ENCODE measurements around the gene SPIRE1. TPM values are rescaled to one million over a fixed set of nuclear protein-coding genes. Genes with fewer than 3 reads are reported as not detected.

Gene SPIRE1
- total and polyA plus RNA-seq, 2 of the 4 experiments (the other 2 are of a cell fraction), result 11.6 to 31.4 TPM

- no peak overlapping the region for H3K27ac ChIP-seq (ENCODE audit: insufficient read depth, low read length)
- H3K56ac ChIP-seq (ENCODE audit: extremely low read depth, insufficient read depth, low read length), result 0 out of 2 replicates have a peak overlapping the region, but pooled peaks have one; percentile 11
- no peak overlapping the region for H4K91ac ChIP-seq (ENCODE audit: insufficient read depth, low read depth, low read length)
- H2BK15ac ChIP-seq (ENCODE audit: low read depth, low read length), result no peak overlapping the region
- ChIA-PET CTCF (no interaction called here), POLR2A (ENCODE audit: unreplicated experiment) (no interaction called here)
- peaks cover 8 to 20% of the 10 kb centered on the region in 2 experiments; a peak in 3 of 4 replicates for H3K79me1 ChIP-seq (ENCODE audit: low read depth in 1 of 2, low read length in 2 of 2)
- 0 out of 2 replicates have a peak, but pooled peaks cover 3% of the 10 kb centered on the region for H4K20me1 ChIP-seq (ENCODE audit: insufficient read depth, low read length)
- no peak overlapping the region for H2BK5ac ChIP-seq (ENCODE audit: low read depth, low read length, poor library complexity, severe bottlenecking)
- H2AFZ ChIP-seq (replicated peaks; ENCODE audit: low read length, poor library complexity), result no peak overlapping the region
- H2AK9ac ChIP-seq (replicated peaks; ENCODE audit: low read depth, low read length, poor library complexity), result no peak overlapping the region
- no peak overlapping the region for H3K23ac ChIP-seq (ENCODE audit: low read depth, low read length)
- intact Hi-C loops (cut with micrococcal nuclease), result no loop called here
- no peak overlapping the region for H3K14ac ChIP-seq (replicated peaks; ENCODE audit: low read depth, low read length)
- ATAC-seq (ENCODE audit: low read depth) (no peak), DNase-seq (no peak)
- H2BK120ac ChIP-seq (ENCODE audit: low read depth, low read length), result no peak overlapping the region
- no peaks in the 10 kb centered on the region for H3K9me1 ChIP-seq (ENCODE audit: insufficient read depth, low read length)
- peaks cover 3% of the 10 kb centered on the region for H3K4me1 ChIP-seq (ENCODE audit: control insufficient read depth, insufficient read depth, low read length)
- H3K36me3 ChIP-seq (ENCODE audit: control insufficient read depth, insufficient read depth, low read length), result no peaks in the 10 kb centered on the region; the same call in 1 of the 2 replicates
- no peak for TF ChIP-seq USF2 (IDR thresholded peaks at IDR 0.05; ENCODE audit: low read depth, low read length)
- no peak for TF ChIP-seq POLR2A (IDR thresholded peaks at IDR 0.05; ENCODE audit: low read depth, low read length)
- TF ChIP-seq ELK1 (IDR thresholded peaks at IDR 0.05; ENCODE audit: borderline replicate concordance, low read depth, low read length), result no peak
- TF ChIP-seq RFX5 (IDR thresholded peaks at IDR 0.05; ENCODE audit: low read depth, low read length), result no peak
- no peak for TF ChIP-seq MAZ (IDR thresholded peaks at IDR 0.05; ENCODE audit: borderline replicate concordance, low read depth, low read length)
- peak; percentile 63 for TF ChIP-seq CEBPB (IDR thresholded peaks at IDR 0.05; ENCODE audit: low read depth, low read length)
- H2BK20ac ChIP-seq (ENCODE audit: low read depth, low read length), result no peak overlapping the region
- H3K4me2 ChIP-seq (ENCODE audit: low read depth, low read length), result no peak overlapping the region
- BruUV-seq (replicated peaks), result no TSS peak
- no peak overlapping the region for H2AK5ac ChIP-seq (ENCODE audit: low read depth, low read length)
- no peak overlapping the region for H4K8ac ChIP-seq (ENCODE audit: low read depth in 2 of 2, low read length in 2 of 2)
- H3K9me3 ChIP-seq (ENCODE audit: control insufficient read depth, insufficient read depth, low read length), result no peaks in the 10 kb centered on the region
- in situ Hi-C loops (cut with MboI; ENCODE audit: low sequenced_read_pairs), result no loop called here
- no peak overlapping the region for H3K9ac ChIP-seq (ENCODE audit: low read depth, low read length)
- H3K4ac ChIP-seq (ENCODE audit: low read depth, low read length), result peak overlapping the region; percentile 43; the same call in 1 of the 2 replicates
- H3K18ac ChIP-seq (ENCODE audit: low read depth, low read length), result no peak overlapping the region
- H4K5ac ChIP-seq (ENCODE audit: low read depth, low read length), result no peak overlapping the region
- dilution Hi-C loops (cut with HindIII; ENCODE audit: low sequenced_read_pairs, unreplicated experiment), result no loop called here
- H3K27me3 ChIP-seq (ENCODE audit: control insufficient read depth, insufficient read depth, low read length), result no peaks in the 10 kb centered on the region
- WGBS, 2 experiments (ENCODE audit: extremely low coverage in 2 of 2, insufficient read length in 1 of 2), result no CpG with 5 or more reads among the region's 4 CpGs
- H3K4me3 ChIP-seq (ENCODE audit: insufficient read depth, low read depth, low read length), result no peak overlapping the region
Observed at GRCh38 chr18:12625241-12625640, 32.7 kb downstream of the SPIRE1 start.

All from IMR-90 (cell line).